HepG2 (cell line): ENCODE measurements around the gene DIP2C.
"Not testable (repeated sequence)": the region's sequence is repeated elsewhere in the genome, so short reads cannot be mapped to it uniquely, and the experiment has no call there.

Experiments
- CHCHD3 ChIP-seq: sonication (generic); formaldehyde crosslinking; IDR thresholded peaks from 2 replicates; pipeline ENCODE4 v1.8.0; 2022; ENCODE audit warnings: mild to moderate bottlenecking, missing genetic modification reagents, moderate library complexity
- CTCF ChIP-seq: sonication (generic); formaldehyde crosslinking; IDR thresholded peaks from 2 replicates; pipeline ENCODE4 v1.5.0; 2020; ENCODE audit warnings: mild to moderate bottlenecking, missing genetic modification reagents, moderate library complexity
- EZH2 ChIP-seq: conservative IDR thresholded peaks from 2 replicates; pipeline ENCODE4 v1.6.1; 2012; ENCODE audit warnings: mild to moderate bottlenecking, low read depth, low read length, moderate library complexity
- FOXP4 ChIP-seq: sonication (generic); formaldehyde crosslinking; IDR thresholded peaks from 2 replicates; pipeline ENCODE4 v1.4.0; 2020; ENCODE audit warnings: missing genetic modification reagents
- WIZ ChIP-seq: sonication (generic); formaldehyde crosslinking; IDR thresholded peaks from 2 replicates; pipeline ENCODE4 v1.5.1; 2020; ENCODE audit warnings: mild to moderate bottlenecking, missing genetic modification reagents
- ZNF549 ChIP-seq: sonication (generic); formaldehyde crosslinking; IDR thresholded peaks from 2 replicates; pipeline ENCODE4 v1.5.0; 2020; ENCODE audit warnings: missing genetic modification reagents

- TF ChIP-seq CHCHD3 (CRISPR knock-in tag); ZNF549 (CRISPR knock-in tag); CTCF (CRISPR knock-in tag); FOXP4; WIZ; EZH2: not testable (repeated sequence)
Observed at GRCh38 chr10:596131-596530, 93.3 kb downstream of the DIP2C start.
